SK-N-MC (cell line): Measurements from ENCODE around the gene NCOA1.

Source experiments
- DNase-seq: peaks from one replicate; pipeline ENCODE4 v3.0.0-alpha.2; 2011; ENCODE audit warnings: low read depth, low spot score
- H3K27ac ChIP-seq: fragments of 200-600 bp; sonication (generic); 2 replicates; pipeline ENCODE4 v1.5.1; 2016; ENCODE audit warnings: mixed run types
- H3K36me3 ChIP-seq: fragments of 200-600 bp; sonication (generic); 2 replicates; pipeline ENCODE4 v1.6.1; 2017; ENCODE audit warnings: antibody characterized with exemption, low read length, mixed read lengths; ENCODE audit not compliant: insufficient read depth
- H3K4me3 ChIP-seq: fragments of 200-600 bp; sonication (generic); 2 replicates; pipeline ENCODE4 v1.5.1; 2016
- H3K9ac ChIP-seq: fragments of 200-600 bp; sonication (generic); 2 replicates; pipeline ENCODE4 v1.8.0; 2017; ENCODE audit warnings: mixed run types, mixed read lengths; ENCODE audit not compliant: insufficient read length
- H3K9me3 ChIP-seq: fragments of 200-600 bp; sonication (generic); 2 replicates; pipeline ENCODE4 v1.6.1; 2017; ENCODE audit warnings: low read depth, mild to moderate bottlenecking, antibody characterized with exemption, low read length, moderate library complexity, mixed read lengths
- EZH2 ChIP-seq: fragments of 200-600 bp; sonication (generic); IDR thresholded peaks from one replicate; pipeline ENCODE4 v1.6.1; 2017; ENCODE audit warnings: antibody characterized with exemption
- FOXP2 ChIP-seq: optimal IDR thresholded peaks from 2 replicates; pipeline ENCODE3; 2011; ENCODE audit warnings: mild to moderate bottlenecking, moderate library complexity; ENCODE audit not compliant: insufficient read depth; ENCODE audit errors: extremely low read length, control extremely low read depth
- POLR2AphosphoS5 ChIP-seq: IDR thresholded peaks from 2 replicates; pipeline ENCODE4 v1.6.1; 2012; ENCODE audit warnings: mild to moderate bottlenecking, low read depth, low read length, borderline replicate concordance

The NCOA1 gene

DNA sequence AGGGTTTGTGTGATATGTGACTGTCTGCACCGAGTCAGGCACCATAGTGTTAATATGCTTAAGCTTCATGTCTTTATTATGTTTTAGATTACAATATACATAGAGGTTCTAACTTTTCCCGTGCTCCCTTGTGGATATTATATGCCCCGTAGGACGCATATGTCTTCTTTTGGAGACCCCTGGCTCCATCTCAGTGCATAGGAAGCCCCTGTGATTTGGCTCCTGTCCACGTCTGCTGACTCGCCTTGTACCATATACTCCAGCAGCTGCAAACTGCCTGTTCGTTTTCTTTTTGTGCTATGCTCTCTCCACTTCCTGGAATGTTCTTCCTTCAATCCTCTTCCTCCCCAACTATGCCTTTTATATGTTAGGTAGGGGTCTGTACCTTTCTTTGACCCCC is 191.2 kb downstream of the NCOA1 start:
- TF ChIP-seq EZH2 = no peak
- TF ChIP-seq POLR2AphosphoS5 = no peak
- no peak for TF ChIP-seq FOXP2
- DNase-seq = no peak
- Histone ChIP-seq H3K27ac (no peak overlapping the region), H3K9me3 (no peaks in the 10 kb centered on the region), H3K9ac (no peak overlapping the region), H3K4me3 (no peak overlapping the region), H3K36me3 (no peaks in the 10 kb centered on the region)

GRCh38 chr2:24683408-24683807 is 192.4 kb downstream of the NCOA1 start:
- Histone ChIP-seq H3K9me3 (no peaks in the 10 kb centered on the region), H3K4me3 (no peak overlapping the region), H3K9ac (no peak overlapping the region), H3K27ac (no peak overlapping the region), H3K36me3 (no peaks in the 10 kb centered on the region)
- TF ChIP-seq POLR2AphosphoS5 = no peak
- TF ChIP-seq EZH2 = no peak
- no peak for TF ChIP-seq FOXP2
- DNase-seq = no peak

DNA sequence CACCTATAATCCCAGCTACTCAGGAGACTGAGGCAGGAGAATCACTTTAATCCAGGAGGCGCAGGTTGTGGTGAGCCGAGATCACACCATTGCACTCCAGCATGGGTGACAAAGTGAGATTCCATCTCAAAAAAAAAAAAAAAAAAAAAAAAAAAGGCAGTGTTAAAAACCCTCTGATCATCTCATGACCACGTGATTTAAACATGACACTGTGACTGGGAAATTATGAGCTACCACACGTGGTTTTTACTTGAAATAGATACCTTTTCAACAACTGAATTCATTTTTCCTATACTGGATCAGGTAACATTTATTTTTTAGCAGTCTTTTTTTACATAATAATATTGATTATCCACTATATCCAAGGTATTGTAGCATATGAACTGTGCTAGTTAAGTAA is 199.5 kb downstream of the NCOA1 start:
- H3K4me3 ChIP-seq = no peak overlapping the region
- no peaks in the 10 kb centered on the region for H3K9me3 ChIP-seq
- H3K27ac ChIP-seq = no peak overlapping the region
- no peak overlapping the region for H3K9ac ChIP-seq
- DNase-seq = no peak
- no peaks in the 10 kb centered on the region for H3K36me3 ChIP-seq
- TF ChIP-seq POLR2AphosphoS5 (no peak), EZH2 (no peak), FOXP2 (no peak)

DNA sequence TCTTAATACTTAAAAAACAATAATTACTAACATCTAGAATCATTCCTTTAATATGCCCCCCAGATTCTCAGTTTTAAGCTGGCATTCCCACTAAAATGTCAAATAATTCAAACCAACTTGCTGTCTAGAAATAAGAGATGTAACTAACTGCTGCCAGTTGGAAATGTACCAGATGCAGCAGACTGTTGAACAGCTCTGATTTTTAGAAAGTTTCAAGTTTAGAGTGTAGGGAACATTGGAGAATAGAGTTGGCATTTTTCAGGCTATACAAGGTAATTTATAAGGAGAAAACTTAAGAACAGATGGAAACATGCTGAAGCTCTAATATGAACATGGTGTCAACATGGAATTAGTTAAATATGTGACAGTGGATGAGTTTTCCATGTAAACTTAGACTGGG is 200.8 kb downstream of the NCOA1 start:
- TF ChIP-seq POLR2AphosphoS5 (no peak), EZH2 (no peak), FOXP2 (no peak)
- Histone ChIP-seq H3K36me3 (no peaks in the 10 kb centered on the region), H3K9me3 (no peaks in the 10 kb centered on the region), H3K4me3 (no peak overlapping the region), H3K27ac (no peak overlapping the region), H3K9ac (no peak overlapping the region)
- DNase-seq = no peak

- no peak for DNase-seq
- no peaks in the 10 kb centered on the region for H3K36me3 ChIP-seq
- TF ChIP-seq POLR2AphosphoS5 = no peak
- TF ChIP-seq EZH2 = no peak
- TF ChIP-seq FOXP2 = no peak
- no peak overlapping the region for H3K27ac ChIP-seq
- no peak overlapping the region for H3K4me3 ChIP-seq
- H3K9ac ChIP-seq = no peak overlapping the region
- no peaks in the 10 kb centered on the region for H3K9me3 ChIP-seq
Observed at GRCh38 chr2:24697792-24698191, 206.7 kb downstream of the NCOA1 start.

DNA sequence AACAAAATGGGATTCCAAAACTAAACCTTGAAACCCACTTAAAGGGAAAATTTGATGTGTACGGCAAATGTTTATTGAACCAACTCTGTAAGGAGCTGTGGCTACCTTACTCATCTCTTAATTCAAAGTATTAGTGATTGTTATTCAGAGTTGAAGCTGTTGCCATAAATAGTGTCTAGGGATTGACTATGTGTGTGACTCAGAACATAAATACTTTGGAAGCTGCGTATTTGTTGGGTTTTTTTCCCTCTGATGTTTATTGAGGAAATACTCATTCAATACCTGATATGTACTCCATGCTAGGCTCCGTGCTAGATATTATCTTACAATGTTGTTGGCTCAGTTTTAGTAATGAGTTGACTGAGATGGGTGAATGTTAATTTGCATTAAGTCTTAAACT is 211.7 kb downstream of the NCOA1 start:
- Histone ChIP-seq H3K9ac (no peak overlapping the region), H3K4me3 (no peak overlapping the region), H3K27ac (no peak overlapping the region), H3K9me3 (no peaks in the 10 kb centered on the region), H3K36me3 (0 out of 2 replicates have a peak, but pooled peaks cover 3% of the 10 kb centered on the region)
- DNase-seq = no peak
- no peak for TF ChIP-seq POLR2AphosphoS5
- TF ChIP-seq FOXP2 = no peak
- TF ChIP-seq EZH2 = no peak

DNA sequence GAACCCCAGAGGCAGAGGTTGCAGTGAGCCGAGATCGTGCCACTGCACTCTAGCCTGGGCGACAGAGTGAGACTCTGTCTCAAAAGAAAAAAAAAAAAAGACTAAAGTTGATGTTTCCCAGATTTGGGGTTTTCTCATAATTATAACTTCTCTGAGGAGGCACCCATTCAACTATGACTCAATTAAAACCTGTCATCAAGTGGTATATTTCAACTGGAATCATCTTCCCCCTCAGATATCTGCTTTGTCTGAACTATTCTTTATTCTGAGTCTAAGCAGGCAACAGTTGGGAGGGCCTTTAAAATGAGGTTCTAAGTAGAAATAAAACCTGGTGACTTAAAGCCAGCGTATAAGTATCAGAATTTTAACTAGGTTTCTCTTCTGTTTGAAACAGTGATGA is 213.6 kb downstream of the NCOA1 start:
- no peaks in the 10 kb centered on the region for H3K9me3 ChIP-seq
- H3K9ac ChIP-seq = no peak overlapping the region
- no peak overlapping the region for H3K4me3 ChIP-seq
- DNase-seq = no peak
- H3K36me3 ChIP-seq = 0 out of 2 replicates have a peak, but pooled peaks cover 3% of the 10 kb centered on the region
- TF ChIP-seq POLR2AphosphoS5 (no peak), EZH2 (no peak), FOXP2 (no peak)
- no peak overlapping the region for H3K27ac ChIP-seq

DNA sequence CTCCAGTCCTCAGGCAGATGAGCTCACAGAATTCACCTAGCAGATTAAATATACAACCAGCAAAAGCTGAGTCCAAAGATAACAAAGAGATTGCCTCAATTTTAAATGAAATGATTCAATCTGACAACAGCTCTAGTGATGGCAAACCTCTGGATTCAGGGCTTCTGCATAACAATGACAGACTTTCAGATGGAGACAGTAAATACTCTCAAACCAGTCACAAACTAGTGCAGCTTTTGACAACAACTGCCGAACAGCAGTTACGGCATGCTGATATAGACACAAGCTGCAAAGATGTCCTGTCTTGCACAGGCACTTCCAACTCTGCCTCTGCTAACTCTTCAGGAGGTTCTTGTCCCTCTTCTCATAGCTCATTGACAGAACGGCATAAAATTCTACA is 216.1 kb downstream of the NCOA1 start:
- Histone ChIP-seq H3K4me3 (no peak overlapping the region), H3K9ac (no peak overlapping the region), H3K36me3 (0 out of 2 replicates have a peak, but pooled peaks cover 3% of the 10 kb centered on the region), H3K27ac (no peak overlapping the region), H3K9me3 (no peaks in the 10 kb centered on the region)
- no peak for DNase-seq
- TF ChIP-seq EZH2 = no peak
- TF ChIP-seq POLR2AphosphoS5 = no peak
- TF ChIP-seq FOXP2 = no peak

GRCh38 chr2:24708537-24709152 is 217.6 kb downstream of the NCOA1 start:
- no peaks in the 10 kb centered on the region for H3K9me3 ChIP-seq
- H3K4me3 ChIP-seq = no peak overlapping the region
- H3K36me3 ChIP-seq = 0 out of 2 replicates have a peak, but pooled peaks cover 3% of the 10 kb centered on the region
- H3K9ac ChIP-seq = no peak overlapping the region
- no peak for DNase-seq
- no peak overlapping the region for H3K27ac ChIP-seq
- TF ChIP-seq FOXP2 = no peak
- TF ChIP-seq EZH2 = no peak
- TF ChIP-seq POLR2AphosphoS5 = no peak
